GM19240 (cell line): Measurements from ENCODE around the gene CEP20.
"Not testable (repeated sequence)": the region's sequence is repeated elsewhere in the genome, so short reads cannot be mapped to it uniquely, and the experiment has no call there.

Source experiments
- DNase-seq: peaks from one replicate; pipeline ENCODE4 v3.0.0; 2011; ENCODE audit warnings: low spot score; ENCODE audit not compliant: insufficient read length

Gene CEP20

DNA sequence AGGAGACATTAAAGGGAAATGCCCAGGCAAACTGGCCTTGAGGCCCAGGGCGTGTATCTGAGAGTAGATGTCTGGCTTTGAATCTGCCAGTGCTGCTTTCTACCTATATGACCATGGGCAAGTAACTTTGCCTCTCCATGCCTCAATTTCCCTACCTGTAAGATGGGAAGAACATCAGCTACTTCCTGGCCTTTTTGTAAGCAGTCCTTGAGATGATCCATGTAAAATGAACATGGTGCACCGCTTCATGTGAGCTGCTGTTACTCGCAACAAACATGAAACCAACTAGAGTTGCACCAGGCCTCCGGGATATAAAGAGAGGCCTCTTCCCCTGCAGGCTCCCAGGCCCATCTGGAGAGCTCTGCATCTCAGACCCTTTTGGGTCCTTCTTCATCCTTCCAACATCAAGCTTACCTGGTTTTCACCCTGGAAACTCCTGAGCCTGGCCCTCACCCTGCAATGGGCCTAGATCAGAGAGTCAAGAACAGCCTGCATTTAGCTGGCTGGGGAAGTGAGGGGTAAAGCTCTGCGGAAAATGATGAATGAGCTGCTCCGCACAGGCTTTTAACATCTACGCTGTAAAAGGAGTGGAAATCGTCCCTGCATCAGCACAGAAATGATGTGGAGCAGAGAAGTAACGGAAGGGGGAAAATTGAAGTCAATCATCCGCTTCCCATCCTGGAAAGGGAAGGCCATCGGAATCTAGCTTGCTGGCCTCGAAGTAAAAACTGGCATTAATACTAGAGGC lies 29.3 kb downstream of the CEP20 start:
- DNase-seq = no peak

DNA sequence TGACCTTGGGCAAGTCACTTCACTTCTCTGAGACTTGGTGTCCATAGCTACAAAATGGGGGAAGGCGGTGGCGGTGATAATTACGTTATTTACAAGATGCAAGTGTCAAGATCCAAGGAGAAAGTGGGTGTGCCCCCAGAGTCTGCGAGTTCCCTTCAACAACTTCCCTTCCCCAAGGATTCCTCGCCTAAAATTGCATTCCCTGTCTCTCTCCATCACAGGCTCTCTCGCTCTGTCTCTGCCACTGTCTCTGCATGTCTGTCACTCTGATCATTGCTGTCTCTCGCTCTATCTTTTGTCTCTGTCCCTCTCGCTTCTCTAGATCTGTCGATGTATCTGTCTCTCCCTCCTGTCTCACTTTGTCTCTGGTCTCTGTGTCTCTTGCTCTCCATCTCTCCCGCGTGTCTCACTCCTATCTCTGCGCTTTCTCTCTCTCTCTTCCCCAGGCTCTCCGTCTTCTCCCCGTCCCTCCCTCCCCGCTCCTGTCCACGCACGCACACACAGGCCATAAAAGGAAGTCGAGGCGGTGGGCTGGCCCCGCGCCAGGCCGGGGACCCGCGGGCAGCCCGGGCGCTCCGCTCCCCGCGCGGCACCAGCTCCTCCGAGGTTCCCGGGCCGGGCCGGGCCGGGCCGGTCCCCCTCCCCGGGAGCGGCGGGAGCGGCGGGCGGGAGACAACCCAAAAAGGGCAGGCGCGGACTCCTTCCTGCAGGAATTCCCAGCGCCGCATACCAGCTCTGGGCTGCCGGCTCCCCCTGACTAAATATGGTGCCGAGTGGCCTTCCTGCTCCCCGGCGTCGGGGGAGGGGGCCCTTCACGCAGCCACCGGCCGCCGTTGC lies 30.5 kb downstream of the CEP20 start:
- no peak for DNase-seq

- DNase-seq = no peak
Observed at GRCh38 chr16:15856901-15857698, 31.3 kb downstream of the CEP20 start, which contains the start of gene MYH11. Gene MYH11, minus strand, starts transcription at chr16:15857028. Its CDS starts 18,776 bp downstream, at chr16:15838252.

DNA sequence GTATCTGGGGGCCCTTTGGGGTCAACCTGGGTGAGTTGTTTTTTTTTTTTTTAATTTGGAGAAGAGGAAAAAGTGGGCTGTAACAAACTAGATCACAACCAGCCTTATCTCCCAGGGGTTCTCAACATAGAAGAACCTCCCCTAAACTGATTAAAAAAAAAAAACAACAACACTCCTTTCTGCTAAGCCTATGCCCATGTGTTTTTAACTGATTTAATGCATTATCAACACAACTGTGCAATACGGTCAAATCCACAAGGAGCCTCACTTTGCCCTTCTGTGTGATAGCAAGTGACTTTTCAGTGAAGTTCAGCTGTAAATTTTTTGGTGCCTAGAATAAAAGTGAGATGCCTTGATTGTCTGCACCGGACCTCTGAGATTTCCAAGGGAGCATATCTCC lies 32.2 kb downstream of the CEP20 start:
- no peak for DNase-seq

GRCh38 chr16:15855704-15856003 lies 32.7 kb downstream of the CEP20 start:
- peak; percentile 68 for DNase-seq

- no peak for DNase-seq
Observed at GRCh38 chr16:15854906-15855703, 33.3 kb downstream of the CEP20 start.

DNA sequence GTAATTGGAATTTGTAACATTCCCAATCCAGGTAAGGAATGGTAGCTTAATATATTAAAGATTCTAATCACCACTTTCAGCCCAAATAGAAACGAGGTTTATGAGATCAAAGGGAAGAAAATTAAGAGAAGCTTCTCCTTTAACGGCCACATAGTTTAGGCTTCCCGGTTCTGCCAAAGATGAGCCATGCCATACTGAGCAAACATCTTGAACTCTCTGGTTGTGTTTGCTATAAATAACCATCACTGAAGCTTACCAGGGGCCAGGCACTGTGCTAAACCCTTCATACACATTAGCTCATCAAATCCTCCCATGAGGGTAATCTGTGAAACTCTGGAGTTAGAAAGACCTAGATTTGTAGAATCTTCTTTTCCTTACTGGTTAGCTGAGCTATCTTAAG lies 34.3 kb downstream of the CEP20 start:
- DNase-seq = no peak

GRCh38 chr16:15853021-15853420 lies 35.4 kb downstream of the CEP20 start:
- DNase-seq = no peak

DNA sequence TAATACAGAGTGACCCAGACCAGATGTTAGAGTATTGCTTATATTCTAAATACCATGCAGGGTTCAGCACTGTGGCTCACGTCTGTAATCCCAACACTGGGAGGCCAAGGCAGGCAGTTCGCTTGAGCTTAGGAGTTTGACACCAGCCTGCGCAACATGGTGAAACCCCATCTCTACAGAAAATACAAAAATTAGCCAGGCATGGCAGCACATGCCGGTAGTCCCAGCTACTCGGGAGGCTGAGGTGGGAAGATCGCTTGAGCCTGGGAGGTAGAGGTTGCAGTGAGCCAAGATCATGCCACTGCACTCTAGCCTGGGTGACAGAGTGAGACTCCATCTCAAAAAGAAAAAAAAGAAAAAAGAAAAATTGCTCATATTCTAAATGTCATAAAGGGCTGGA lies 37.8 kb downstream of the CEP20 start:
- not testable (repeated sequence) for DNase-seq

DNA sequence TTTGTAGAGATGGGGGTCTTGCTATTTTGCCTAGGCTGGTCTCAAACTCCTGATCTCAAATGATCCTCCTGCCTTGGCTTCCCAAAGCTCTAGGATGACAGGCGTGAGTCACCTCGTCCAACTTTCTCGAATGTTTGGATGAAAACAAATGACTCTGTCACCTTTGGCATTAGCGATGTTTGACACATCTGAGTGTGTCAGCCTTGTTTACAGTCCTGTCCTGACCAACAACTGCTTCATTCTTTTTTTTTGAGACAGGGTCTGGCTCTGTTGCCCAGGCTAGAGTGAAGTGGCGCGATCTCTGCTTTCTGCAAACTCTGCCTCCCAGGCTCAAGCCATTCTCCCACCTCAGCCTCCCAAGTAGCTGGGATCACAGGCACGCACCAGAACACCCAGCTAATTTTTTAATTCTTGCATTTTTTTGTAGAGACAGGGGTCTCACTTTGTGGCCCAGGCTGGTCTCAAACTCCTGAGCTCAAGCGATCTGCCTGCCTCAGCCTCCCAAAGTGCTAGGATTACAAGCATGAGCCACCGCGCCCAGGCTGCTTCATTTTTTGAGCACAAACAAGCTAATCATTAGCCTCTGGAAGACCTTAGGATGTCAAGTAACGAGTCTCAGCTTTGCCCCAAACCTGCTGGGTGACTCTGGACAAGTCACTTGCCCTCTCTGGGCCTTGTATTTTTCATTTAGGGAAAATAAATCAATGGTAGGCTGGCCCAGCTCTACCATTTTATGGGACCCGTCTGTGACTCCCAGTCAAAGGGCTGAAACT lies 39.0 kb downstream of the CEP20 start:
- no peak for DNase-seq

- no peak for DNase-seq
Observed at GRCh38 chr16:15847611-15848175, 40.7 kb downstream of the CEP20 start.

- DNase-seq = no peak
Observed at GRCh38 chr16:15846510-15846909, 41.9 kb downstream of the CEP20 start.

GRCh38 chr16:15843635-15844279 lies 44.6 kb downstream of the CEP20 start:
- no peak for DNase-seq

DNA sequence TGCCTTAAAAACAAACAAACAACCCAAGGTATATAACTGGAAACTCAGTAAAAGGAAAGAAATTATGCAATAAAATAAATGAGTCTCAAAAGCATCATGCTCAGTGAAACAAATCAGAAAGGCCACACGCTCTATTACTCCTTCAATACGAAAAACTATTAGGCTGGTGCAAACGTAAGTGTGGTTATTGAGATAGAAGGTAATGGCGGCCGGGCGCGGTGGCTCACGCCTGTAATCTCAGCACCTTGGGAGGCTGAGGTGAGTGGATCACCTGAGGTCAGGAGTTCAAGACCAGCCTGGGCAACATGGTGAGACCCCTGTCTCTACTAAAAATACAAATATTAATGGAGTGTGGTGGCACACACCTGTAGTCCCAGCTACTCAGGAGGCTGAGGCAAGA lies 49.2 kb downstream of the CEP20 start:
- DNase-seq = not testable (repeated sequence)

GRCh38 chr16:15837761-15838160 lies 50.6 kb downstream of the CEP20 start:
- DNase-seq = no peak

- DNase-seq = no peak
Observed at GRCh38 chr16:15836965-15837611, 51.3 kb downstream of the CEP20 start.

GRCh38 chr16:15836074-15836473 lies 52.3 kb downstream of the CEP20 start:
- no peak for DNase-seq

DNA sequence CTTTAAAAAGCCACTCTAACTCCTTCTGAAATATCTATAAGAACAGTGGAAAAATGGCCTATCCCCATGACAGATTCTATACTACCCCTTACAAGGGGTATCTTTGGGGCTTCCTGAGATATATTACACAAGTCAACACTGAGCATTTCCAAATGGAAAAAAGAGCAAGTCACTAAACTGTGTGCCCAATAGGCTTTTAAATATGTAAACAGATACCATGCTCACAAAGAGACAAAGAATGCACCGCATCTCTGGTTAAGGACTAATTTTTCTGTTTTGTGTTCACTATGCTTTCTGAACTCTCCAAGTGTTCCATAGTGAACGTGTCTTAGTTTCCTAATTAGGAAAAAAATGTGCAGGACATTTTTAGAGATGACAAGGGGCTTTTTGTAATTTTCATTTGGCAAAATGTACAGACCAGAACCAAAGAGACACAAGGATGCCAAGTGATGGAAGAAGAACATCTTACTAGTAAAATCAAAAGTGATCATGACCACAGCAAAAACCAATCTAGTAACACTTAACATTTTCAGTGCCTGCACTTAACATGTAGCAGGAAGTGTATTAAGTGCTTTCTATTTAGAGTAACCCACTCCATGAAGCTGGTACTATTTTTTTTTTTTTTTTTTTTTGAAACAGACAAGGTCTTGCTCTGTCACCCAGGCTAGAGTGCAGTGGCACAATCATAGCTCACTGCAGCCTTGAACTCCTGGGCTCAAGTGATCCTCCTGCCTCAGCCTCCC lies 53.1 kb downstream of the CEP20 start:
- DNase-seq = no peak
